Aorta (tissue), 5 donors: ENCODE data around the gene TYMS. TPM values are rescaled to one million over a fixed set of nuclear protein-coding genes. Genes with fewer than 3 reads are reported as not detected.

Source experiments
- ATAC-seq: fragments of 200-7000 bp; cut with Tn5 transposase; one replicate; pipeline ENCODE4 v1.9.1; 2022; ENCODE audit warnings: moderate library complexity; ENCODE audit not compliant: low FRiP score
- DNase-seq, 2 donors: peaks; one replicate each; pipeline ENCODE4 v3.0.0-alpha.2; 2020
- H3K27ac ChIP-seq, 2 donors: one replicate each; pipeline ENCODE4 v1.5.1; 2013; ENCODE audit warnings: low read length in 2 of 2, mild to moderate bottlenecking in 2 of 2, moderate library complexity in 2 of 2, control low read depth in 1 of 2, inconsistent platforms in 1 of 2, low read depth in 1 of 2
- H3K27me3 ChIP-seq, 2 donors: one replicate each; pipeline ENCODE4 v1.6.1; 2013; ENCODE audit warnings: control low read depth in 1 of 2, low read length in 1 of 2, mild to moderate bottlenecking in 1 of 2, moderate library complexity in 1 of 2; ENCODE audit not compliant: insufficient read depth in 2 of 2, control insufficient read depth in 1 of 2
- H3K36me3 ChIP-seq, 2 donors: one replicate each; pipeline ENCODE4 v1.6.1; 2013; ENCODE audit warnings: control low read depth in 1 of 2, low read length in 1 of 2, mild to moderate bottlenecking in 1 of 2; ENCODE audit not compliant: insufficient read depth in 2 of 2, control insufficient read depth in 1 of 2
- H3K4me1 ChIP-seq, 2 donors: one replicate each; pipeline ENCODE4 v1.6.1; 2013; ENCODE audit warnings: low read length in 2 of 2, control low read depth in 1 of 2, mild to moderate bottlenecking in 1 of 2, moderate library complexity in 1 of 2; ENCODE audit not compliant: insufficient read depth in 2 of 2, control insufficient read depth in 1 of 2
- H3K4me3 ChIP-seq, 2 donors: one replicate each; pipeline ENCODE4 v1.5.1; 2013; ENCODE audit warnings: low read length in 2 of 2, control low read depth in 1 of 2, mild to moderate bottlenecking in 1 of 2
- H3K9me3 ChIP-seq: one replicate; pipeline ENCODE4 v1.6.1; 2013; ENCODE audit warnings: mild to moderate bottlenecking, low read length; ENCODE audit not compliant: control insufficient read depth
- WGBS, 2 donors: extraction: QIAGEN DNeasy Blood & Tissue Kit; methylation state at CpG; one replicate each; pipeline ENCODE4 v1.1.7; 2013; 5-methylcytosine and 5-hydroxymethylcytosine counted together
- intact Hi-C, 2 donors: fragments of 100-400 bp; cut with DNase I; formaldehyde crosslinking; loops; one replicate each; pipeline versions ENCODE4 v1.14.2 to v1.15.0; 2022
- polyA plus RNA-seq, 2 donors: library from polyadenylated mRNA; stranded (reverse); fragments of 200-250 nt; gene quantifications; one replicate each; pipeline ENCODE4 v1.2.3, GENCODE V29; 2013
- total RNA-seq, 2 donors: library from RNA; stranded (reverse); fragmentation: NEBNext Ultra II Directional; extraction: Animal tissue kit (Norgen Biotek cat#: 25700); gene quantifications; one replicate each; pipeline ENCODE4 v1.2.1, GENCODE V29; 2021
- donor health status: healthy with polysubstance abuse.
- donor health status: Bipolar disorder and iron deficiency.
- donor health status: DM: no; HTN: no; CAD: no.
- donor health status: DM: no; HTN: no; CAD: no.
- donor health status: DM: yes; HTN: yes; CAD: no.

The TYMS gene
- total and polyA plus RNA-seq, 4 donors: 1.3 to 5.6 (median 4.3) TPM

- WGBS, 2 donors: 91 to 93% methylated on average over 4 of the region's 4 CpGs
- DNase-seq (no peak), ATAC-seq (no peak)
- H3K4me3 ChIP-seq: no peak overlapping the region
- H3K27ac ChIP-seq: no peak overlapping the region
- no peaks in the 10 kb centered on the region for H3K27me3 ChIP-seq
- no peaks in the 10 kb centered on the region for H3K4me1 ChIP-seq
- no peaks in the 10 kb centered on the region for H3K9me3 ChIP-seq
- intact Hi-C loops: loop anchor here in 1 of 2 donors (10.0 kb wide), 1 partner anchor 1938 kb away; the partner anchor contains the start of gene SMCHD1
- no peaks in the 10 kb centered on the region for H3K36me3 ChIP-seq
Measured at GRCh38 chr18:717003-717402, 59.5 kb downstream of the TYMS start.

Other genes with a start within 250 kb of the TYMS start
- gene COLEC12, start 157.0 kb upstream of the TYMS start, total RNA-seq: 10 to 100 TPM; 15.9 to 46.1 TPM
- 1 to 10 TPM; 2.4 to 5.5 TPM for gene COLEC12, start 157.0 kb upstream of the TYMS start, polyA plus RNA-seq
- not detected for gene CETN1, start 77.3 kb upstream of the TYMS start, total RNA-seq
- gene CETN1, start 77.3 kb upstream of the TYMS start, polyA plus RNA-seq: not detected
- gene CLUL1, start 60.7 kb upstream of the TYMS start, total RNA-seq: not detected
- not detected for gene CLUL1, start 60.7 kb upstream of the TYMS start, polyA plus RNA-seq
- gene ENOSF1, start 55.0 kb downstream of the TYMS start, total RNA-seq: 10 to 100 TPM; 45.3 to 88.3 TPM
- gene ENOSF1, start 55.0 kb downstream of the TYMS start, polyA plus RNA-seq: 10 to 100 TPM; 15.5 to 61.1 TPM
- gene YES1, start 154.6 kb downstream of the TYMS start, total RNA-seq: 10 to 100 TPM; 30.1 to 37.0 TPM
- 10 to 100 TPM in 1 of 2 donors, 1 to 10 TPM in 1; 8.9 to 26.5 TPM for gene YES1, start 154.6 kb downstream of the TYMS start, polyA plus RNA-seq
- gene ADCYAP1, start 247.2 kb downstream of the TYMS start, total RNA-seq: 1 to 10 TPM; 4.9 to 6.5 TPM
- not detected for gene ADCYAP1, start 247.2 kb downstream of the TYMS start, polyA plus RNA-seq